ENCODE measurements around the gene ARFIP1.

Gene ARFIP1

DNA sequence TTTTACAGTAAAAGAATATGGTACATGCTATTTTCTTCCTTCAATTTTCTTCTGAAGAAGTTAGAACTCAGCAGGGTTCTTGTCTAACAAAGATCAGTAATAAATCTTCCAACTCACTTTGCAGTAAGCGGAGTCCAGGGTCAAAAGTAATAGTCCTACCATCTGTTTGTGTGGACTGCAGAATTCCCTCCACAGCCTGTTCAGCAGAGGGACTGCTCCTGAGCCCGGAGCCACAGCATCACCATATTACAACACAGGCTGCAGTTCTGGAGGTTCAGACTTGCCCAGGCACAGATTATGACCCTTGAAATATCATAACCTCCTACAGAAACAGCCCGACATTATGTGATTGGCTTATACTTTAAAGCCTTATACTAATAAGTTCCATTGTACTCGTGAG, 166.7 kb downstream of the ARFIP1 start:
- no peak overlapping the region for H3K27ac ChIP-seq (ENCODE audit: low read depth, low read length, severe bottlenecking)
- H3K4me3 ChIP-seq (ENCODE audit: extremely low read depth, insufficient read depth, low read length, poor library complexity, severe bottlenecking): no peak overlapping the region
- H3K4me1 ChIP-seq (ENCODE audit: control insufficient read depth, insufficient read depth, low read length, poor library complexity, severe bottlenecking): peaks cover 25% of the 10 kb centered on the region
- H3K9me3 ChIP-seq (ENCODE audit: control insufficient read depth, low read length): peaks cover 3% of the 10 kb centered on the region
- WGBS, 2 experiments (ENCODE audit: insufficient coverage in 2 of 2): 90% methylated on average over 2 of the region's 4 CpGs; no CpG with 5 or more reads in 1 of the 2 experiments
- no peaks in the 10 kb centered on the region for H3K36me3 ChIP-seq (ENCODE audit: control insufficient read depth, insufficient read depth, low read length)

DNA sequence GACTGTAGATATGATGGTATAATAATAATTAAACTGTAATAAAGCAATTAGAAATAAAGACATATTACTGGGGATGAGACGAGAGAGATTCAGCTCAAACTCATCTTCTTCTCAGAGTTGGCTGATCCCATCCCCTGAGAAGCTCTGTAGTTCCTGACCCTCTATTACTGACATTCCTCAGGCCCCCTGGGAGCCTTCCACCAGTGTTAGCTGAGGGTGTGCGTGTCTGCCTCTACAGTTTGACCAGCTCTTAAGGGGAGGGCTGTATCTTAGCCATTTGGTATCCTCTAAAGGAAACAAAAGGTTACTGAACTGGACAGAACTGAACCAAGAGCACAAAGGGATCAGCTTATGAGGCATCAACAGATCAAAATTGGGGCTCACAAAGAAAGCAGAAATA, 167.6 kb downstream of the ARFIP1 start:
- WGBS, 2 experiments (ENCODE audit: insufficient coverage in 2 of 2): 60% methylated on average over 1 of the region's 2 CpGs; no CpG with 5 or more reads in 1 of the 2 experiments
- Histone ChIP-seq H3K27ac (ENCODE audit: low read depth, low read length, severe bottlenecking) (no peak overlapping the region), H3K4me1 (ENCODE audit: control insufficient read depth, insufficient read depth, low read length, poor library complexity, severe bottlenecking) (peaks cover 33% of the 10 kb centered on the region), H3K36me3 (ENCODE audit: control insufficient read depth, insufficient read depth, low read length) (no peaks in the 10 kb centered on the region), H3K4me3 (ENCODE audit: extremely low read depth, insufficient read depth, low read length, poor library complexity, severe bottlenecking) (no peak overlapping the region), H3K9me3 (ENCODE audit: control insufficient read depth, low read length) (peaks cover 3% of the 10 kb centered on the region)

DNA sequence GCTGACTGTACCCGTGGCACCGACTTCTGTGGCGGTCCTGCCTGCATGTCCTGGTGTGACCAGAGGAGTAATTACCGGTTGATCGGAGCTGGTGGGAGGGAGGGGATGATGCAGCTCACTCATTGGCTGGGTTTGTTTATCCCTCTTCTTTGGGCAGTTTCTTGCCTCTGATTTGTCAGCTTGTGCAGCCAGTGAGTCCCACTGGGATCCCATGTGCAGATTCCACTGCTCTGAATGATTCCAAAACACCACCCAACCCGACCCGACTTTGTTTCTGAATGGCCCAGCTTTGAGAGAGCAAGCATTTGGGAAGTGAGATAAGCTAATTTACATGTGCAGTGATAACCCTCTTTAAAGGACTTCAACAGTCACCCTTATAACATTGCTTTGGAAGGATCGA, 170.2 kb downstream of the ARFIP1 start:
- H3K4me3 ChIP-seq (ENCODE audit: extremely low read depth, insufficient read depth, low read length, poor library complexity, severe bottlenecking): no peak overlapping the region
- H3K4me1 ChIP-seq (ENCODE audit: control insufficient read depth, insufficient read depth, low read length, poor library complexity, severe bottlenecking): peaks cover 16% of the 10 kb centered on the region
- WGBS, 2 experiments (ENCODE audit: insufficient coverage in 2 of 2): 60 to 80% methylated on average over 2 to 4 of the region's 8 CpGs

DNA sequence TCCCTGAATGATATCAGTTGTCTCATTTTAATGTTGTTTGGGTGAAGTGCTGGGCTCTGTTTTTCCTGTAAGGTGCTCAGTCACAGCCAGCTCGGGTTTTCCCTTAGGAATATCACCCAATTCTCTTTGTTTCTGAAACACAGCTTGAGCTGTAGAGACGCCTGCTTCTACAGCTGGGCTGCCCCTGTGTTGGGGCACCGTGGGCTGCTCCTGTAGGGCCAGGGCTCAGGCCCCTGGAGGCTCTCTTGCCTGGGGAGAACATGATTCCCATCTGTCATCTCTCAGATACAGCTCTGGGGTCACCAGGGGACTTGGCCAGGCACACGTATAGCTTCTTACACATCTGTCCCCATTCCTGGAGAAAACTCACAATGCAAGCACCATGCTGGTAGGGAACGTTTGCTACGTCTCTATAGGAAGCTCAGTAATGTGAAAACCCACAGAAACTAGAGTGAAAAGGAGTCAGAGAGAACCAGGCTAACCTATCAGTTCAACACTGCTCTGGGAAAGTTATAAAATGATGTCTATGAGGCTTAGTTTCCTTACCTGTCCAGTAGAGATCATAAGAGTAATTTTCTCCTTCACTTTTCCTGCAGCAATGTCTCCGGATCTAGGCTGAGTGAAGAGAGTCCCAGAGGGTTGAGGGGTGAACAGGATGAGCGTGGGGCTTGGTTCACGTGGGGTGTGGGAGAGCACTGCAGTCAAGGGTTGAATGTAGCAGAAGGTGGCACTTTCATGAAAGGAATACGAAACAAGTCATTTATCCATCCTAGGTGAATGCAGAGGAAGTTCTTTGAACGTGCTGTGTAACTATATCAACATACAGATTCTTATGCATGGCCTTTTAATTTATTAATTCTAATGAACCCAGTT, 170.9 kb downstream of the ARFIP1 start:
- H3K36me3 ChIP-seq (ENCODE audit: control insufficient read depth, insufficient read depth, low read length): no peaks in the 10 kb centered on the region
- no peak overlapping the region for H3K27ac ChIP-seq (ENCODE audit: low read depth, low read length, severe bottlenecking)
- H3K4me1 ChIP-seq (ENCODE audit: control insufficient read depth, insufficient read depth, low read length, poor library complexity, severe bottlenecking): peaks cover 16% of the 10 kb centered on the region
- H3K9me3 ChIP-seq (ENCODE audit: control insufficient read depth, low read length): peaks cover 3% of the 10 kb centered on the region
- 68 to 72% methylated on average over 8 to 9 of the region's 11 CpGs for WGBS, 2 experiments (ENCODE audit: insufficient coverage in 2 of 2)
- no peak overlapping the region for H3K4me3 ChIP-seq (ENCODE audit: extremely low read depth, insufficient read depth, low read length, poor library complexity, severe bottlenecking)

More for the DNA sequence above, 170.2 kb downstream of the ARFIP1 start:
- no peaks in the 10 kb centered on the region for H3K36me3 ChIP-seq (ENCODE audit: control insufficient read depth, insufficient read depth, low read length)
- no peak overlapping the region for H3K27ac ChIP-seq (ENCODE audit: low read depth, low read length, severe bottlenecking)
- peaks cover 3% of the 10 kb centered on the region for H3K9me3 ChIP-seq (ENCODE audit: control insufficient read depth, low read length)

DNA sequence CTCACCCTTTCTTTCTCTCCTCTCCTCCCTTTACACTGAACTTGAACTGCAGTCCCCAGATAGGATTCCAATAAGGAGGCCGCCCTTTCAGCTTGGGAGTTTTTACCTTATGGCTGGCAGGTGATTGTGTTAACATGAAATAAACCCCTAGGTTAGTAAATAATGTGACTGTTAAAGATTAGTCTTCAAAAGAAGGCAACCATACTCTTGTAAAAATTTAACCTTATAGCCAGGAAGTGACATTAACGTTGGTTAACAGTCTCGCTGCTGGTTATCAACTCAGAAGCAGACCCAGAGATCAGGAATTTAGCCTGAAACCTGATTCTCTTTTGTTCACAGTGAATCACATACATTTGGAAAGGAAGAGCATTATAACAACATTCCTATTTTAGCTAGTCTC, 171.6 kb downstream of the ARFIP1 start:
- Histone ChIP-seq H3K27ac (ENCODE audit: low read depth, low read length, severe bottlenecking) (no peak overlapping the region), H3K9me3 (ENCODE audit: control insufficient read depth, low read length) (peaks cover 3% of the 10 kb centered on the region), H3K4me1 (ENCODE audit: control insufficient read depth, insufficient read depth, low read length, poor library complexity, severe bottlenecking) (peaks cover 19% of the 10 kb centered on the region), H3K4me3 (ENCODE audit: extremely low read depth, insufficient read depth, low read length, poor library complexity, severe bottlenecking) (no peak overlapping the region), H3K36me3 (ENCODE audit: control insufficient read depth, insufficient read depth, low read length) (no peaks in the 10 kb centered on the region)
- 14 to 71% methylated on average over 1 to 2 of the region's 3 CpGs for WGBS, 2 experiments (ENCODE audit: insufficient coverage in 2 of 2)

DNA sequence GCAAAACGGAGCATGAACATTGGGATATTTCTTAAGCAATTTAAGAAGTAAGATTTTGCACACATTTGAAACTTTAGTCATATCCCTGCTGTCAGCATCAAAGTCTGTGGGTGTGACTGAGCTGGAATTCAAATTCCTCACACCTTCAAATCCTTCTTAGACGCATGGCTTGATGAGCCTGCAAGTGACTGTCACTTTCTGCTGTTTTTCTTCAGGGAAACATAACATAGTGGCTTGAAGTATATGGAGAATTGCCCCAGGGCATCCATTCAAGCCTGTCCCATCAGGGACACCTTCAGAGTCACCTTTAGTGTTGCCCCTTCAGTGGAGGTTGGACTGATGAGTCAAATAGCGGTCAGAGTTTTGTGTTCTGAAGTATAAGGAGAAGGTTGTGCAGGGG, 173.8 kb downstream of the ARFIP1 start:
- Histone ChIP-seq H3K4me3 (ENCODE audit: extremely low read depth, insufficient read depth, low read length, poor library complexity, severe bottlenecking) (no peak overlapping the region), H3K36me3 (ENCODE audit: control insufficient read depth, insufficient read depth, low read length) (no peaks in the 10 kb centered on the region), H3K4me1 (ENCODE audit: control insufficient read depth, insufficient read depth, low read length, poor library complexity, severe bottlenecking) (peaks cover 27% of the 10 kb centered on the region), H3K27ac (ENCODE audit: low read depth, low read length, severe bottlenecking) (no peak overlapping the region), H3K9me3 (ENCODE audit: control insufficient read depth, low read length) (peaks cover 3% of the 10 kb centered on the region)
- 86% methylated on average over 1 of the region's 3 CpGs; no CpG with 5 or more reads in 1 of the 2 experiments for WGBS, 2 experiments (ENCODE audit: insufficient coverage in 2 of 2)

DNA sequence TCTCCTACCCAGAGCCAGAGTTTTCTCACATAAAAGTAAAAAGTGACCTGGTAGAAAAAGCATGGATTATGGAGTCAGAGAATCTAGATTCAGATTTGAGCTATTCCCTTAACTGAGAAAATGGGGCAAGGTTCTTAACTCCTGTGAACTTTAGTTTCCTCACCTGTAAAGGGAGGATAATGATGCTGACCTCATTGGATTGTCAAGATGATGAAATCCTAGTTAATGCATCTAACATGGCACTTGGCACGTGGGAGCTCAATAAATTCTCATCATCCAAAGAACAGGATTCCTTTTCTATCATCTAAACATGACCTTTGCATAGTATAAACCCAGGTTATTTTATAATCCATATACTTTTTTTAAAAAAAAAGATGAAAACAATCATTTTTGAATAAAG, 175.0 kb downstream of the ARFIP1 start:
- peaks cover 2% of the 10 kb centered on the region for H3K9me3 ChIP-seq (ENCODE audit: control insufficient read depth, low read length)
- H3K36me3 ChIP-seq (ENCODE audit: control insufficient read depth, insufficient read depth, low read length): no peaks in the 10 kb centered on the region
- 60% methylated on average over 1 of the region's 1 CpG; no CpG with 5 or more reads in 1 of the 2 experiments for WGBS, 2 experiments (ENCODE audit: insufficient coverage in 2 of 2)
- peaks cover 27% of the 10 kb centered on the region for H3K4me1 ChIP-seq (ENCODE audit: control insufficient read depth, insufficient read depth, low read length, poor library complexity, severe bottlenecking)
- no peak overlapping the region for H3K27ac ChIP-seq (ENCODE audit: low read depth, low read length, severe bottlenecking)
- no peak overlapping the region for H3K4me3 ChIP-seq (ENCODE audit: extremely low read depth, insufficient read depth, low read length, poor library complexity, severe bottlenecking)

DNA sequence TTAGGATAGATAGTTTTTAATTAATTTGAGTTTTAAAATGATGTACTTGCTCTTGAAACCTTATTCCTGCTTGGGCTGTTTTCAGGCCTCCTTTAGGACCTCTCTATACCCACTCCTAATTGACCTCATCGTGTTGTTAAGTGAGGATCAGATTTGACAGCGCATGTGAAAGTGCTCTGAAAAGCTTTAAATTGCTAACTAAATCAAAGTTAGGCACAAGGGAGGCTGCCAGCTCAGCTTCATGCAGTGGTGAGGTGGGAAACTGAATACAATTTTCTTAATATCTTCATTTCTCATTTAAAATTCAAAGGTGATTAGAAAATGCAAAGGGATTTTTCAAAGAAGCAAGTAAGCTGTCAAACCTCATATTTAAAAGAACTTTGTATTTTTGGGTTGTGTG, 176.4 kb downstream of the ARFIP1 start:
- Histone ChIP-seq H3K27ac (ENCODE audit: low read depth, low read length, severe bottlenecking) (no peak overlapping the region), H3K36me3 (ENCODE audit: control insufficient read depth, insufficient read depth, low read length) (no peaks in the 10 kb centered on the region), H3K4me3 (ENCODE audit: extremely low read depth, insufficient read depth, low read length, poor library complexity, severe bottlenecking) (no peak overlapping the region), H3K4me1 (ENCODE audit: control insufficient read depth, insufficient read depth, low read length, poor library complexity, severe bottlenecking) (peaks cover 22% of the 10 kb centered on the region), H3K9me3 (ENCODE audit: control insufficient read depth, low read length) (no peaks in the 10 kb centered on the region)
- WGBS, 2 experiments (ENCODE audit: insufficient coverage in 2 of 2): 33% methylated on average over 1 of the region's 2 CpGs; no CpG with 5 or more reads in 1 of the 2 experiments

DNA sequence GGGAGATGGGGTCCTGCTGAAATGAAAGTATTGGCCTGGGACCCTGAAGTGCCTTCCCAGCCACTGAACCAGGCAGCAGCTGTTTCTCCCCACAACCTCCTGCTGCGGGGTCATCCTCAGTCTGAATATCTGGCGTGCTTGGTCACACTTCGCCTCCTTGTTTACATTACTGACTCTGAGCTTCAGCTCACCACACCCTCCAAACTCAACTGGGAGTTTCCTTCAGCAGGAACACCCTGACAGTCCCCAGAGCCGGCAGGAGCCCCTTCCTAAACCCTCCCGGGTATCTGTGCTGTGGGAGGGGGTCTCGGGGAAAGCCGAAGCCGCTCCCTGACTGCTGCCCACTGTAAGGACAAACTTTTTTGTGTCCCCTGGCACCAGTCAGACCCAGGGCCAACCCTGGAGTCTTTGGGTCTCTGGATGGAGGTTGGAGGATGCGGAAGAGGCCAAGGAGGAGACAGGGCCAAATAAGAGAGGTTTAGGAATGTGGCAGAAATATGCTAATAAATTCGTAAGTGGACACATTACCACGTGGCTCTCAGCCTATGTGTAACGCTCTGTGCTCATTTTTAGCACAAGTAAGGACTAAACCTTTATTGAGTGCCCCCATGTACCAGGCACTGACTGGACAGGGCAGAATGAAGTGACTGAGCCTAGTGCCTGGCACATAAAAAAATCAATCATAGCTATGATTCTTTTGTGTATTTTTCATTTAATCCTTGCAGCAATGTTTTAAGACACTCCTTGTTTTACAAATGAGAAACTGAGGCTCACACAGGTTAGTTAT, 177.1 kb downstream of the ARFIP1 start:
- no peak overlapping the region for H3K27ac ChIP-seq (ENCODE audit: low read depth, low read length, severe bottlenecking)
- 48 to 53% methylated on average over 6 to 11 of the region's 12 CpGs for WGBS, 2 experiments (ENCODE audit: insufficient coverage in 2 of 2)
- H3K9me3 ChIP-seq (ENCODE audit: control insufficient read depth, low read length): no peaks in the 10 kb centered on the region

DNA sequence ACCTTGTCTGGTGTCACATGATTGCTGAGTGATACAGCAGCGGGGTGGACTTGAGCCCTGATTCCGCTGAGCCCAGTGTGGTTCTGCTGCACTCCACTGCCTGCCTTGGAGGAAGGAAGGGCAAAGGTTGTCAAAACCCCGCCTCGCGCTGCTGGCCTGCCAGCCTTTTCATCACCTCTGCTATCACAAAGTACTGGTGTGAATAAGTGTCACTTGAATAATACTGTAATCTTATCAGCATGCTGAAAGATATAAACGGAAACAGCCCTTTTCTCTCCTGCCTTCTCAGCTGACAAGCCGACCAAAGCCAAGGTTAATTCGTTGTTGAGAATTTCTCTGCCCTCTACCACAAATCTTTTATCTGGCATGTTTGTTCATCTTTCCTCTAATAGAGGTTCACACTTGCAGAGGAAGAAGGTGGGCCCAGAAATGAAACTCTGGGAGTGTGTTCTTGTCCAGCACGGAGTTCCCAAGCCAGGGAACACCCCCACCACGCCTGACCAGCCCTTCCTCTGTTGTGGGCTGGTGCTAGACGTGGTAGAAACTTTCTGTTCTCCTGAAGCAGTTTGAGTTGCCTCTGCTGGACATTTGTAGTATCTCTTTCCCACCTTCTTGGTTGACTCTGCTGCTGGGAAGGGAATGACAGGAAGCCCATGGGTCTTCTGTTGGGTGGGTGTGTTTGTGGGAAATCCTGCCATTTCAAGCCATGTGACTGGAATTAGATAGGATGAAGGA, 177.8 kb downstream of the ARFIP1 start:
- no peak overlapping the region for H3K4me3 ChIP-seq (ENCODE audit: extremely low read depth, insufficient read depth, low read length, poor library complexity, severe bottlenecking)
- H3K4me1 ChIP-seq (ENCODE audit: control insufficient read depth, insufficient read depth, low read length, poor library complexity, severe bottlenecking): peaks cover 11% of the 10 kb centered on the region
- no peaks in the 10 kb centered on the region for H3K36me3 ChIP-seq (ENCODE audit: control insufficient read depth, insufficient read depth, low read length)
- WGBS, 2 experiments (ENCODE audit: insufficient coverage in 2 of 2): 79 to 86% methylated on average over 2 to 6 of the region's 11 CpGs
- no peak overlapping the region for H3K27ac ChIP-seq (ENCODE audit: low read depth, low read length, severe bottlenecking)
- no peaks in the 10 kb centered on the region for H3K9me3 ChIP-seq (ENCODE audit: control insufficient read depth, low read length)

More for the DNA sequence above, 177.1 kb downstream of the ARFIP1 start:
- Histone ChIP-seq H3K4me1 (ENCODE audit: control insufficient read depth, insufficient read depth, low read length, poor library complexity, severe bottlenecking) (peaks cover 15% of the 10 kb centered on the region), H3K36me3 (ENCODE audit: control insufficient read depth, insufficient read depth, low read length) (no peaks in the 10 kb centered on the region), H3K4me3 (ENCODE audit: extremely low read depth, insufficient read depth, low read length, poor library complexity, severe bottlenecking) (no peak overlapping the region)
